ENCODE measurements around the gene POP5.

Gene POP5

GRCh38 chr12:120588948-120589930 is 8.0 kb upstream of the POP5 start:
- DNase-seq (ENCODE audit: low read depth), result no peak

- DNase-seq (ENCODE audit: low read depth), result no peak
Measured at GRCh38 chr12:120588371-120588770, 7.2 kb upstream of the POP5 start.

- no peak for DNase-seq (ENCODE audit: low read depth)
Measured at GRCh38 chr12:120586860-120587259, 5.7 kb upstream of the POP5 start.

- no peak for DNase-seq (ENCODE audit: low read depth)
Measured at GRCh38 chr12:120586206-120586605, 5.0 kb upstream of the POP5 start.

GRCh38 chr12:120584343-120585149 is 3.3 kb upstream of the POP5 start:
- DNase-seq (ENCODE audit: low read depth), result peak; percentile 14

- DNase-seq (ENCODE audit: low read depth), result peak; percentile 76
Measured at GRCh38 chr12:120583478-120584030, 2.4 kb upstream of the POP5 start.

- no peak for DNase-seq (ENCODE audit: low read depth)
Measured at GRCh38 chr12:120581998-120582397, 796 bp upstream of the POP5 start.

GRCh38 chr12:120579179-120579578 is 2.0 kb downstream of the POP5 start:
- no peak for DNase-seq (ENCODE audit: low read depth)

GRCh38 chr12:120574106-120574505 is 7.1 kb downstream of the POP5 start:
- no peak for DNase-seq (ENCODE audit: low read depth)

- no peak for DNase-seq (ENCODE audit: low read depth)
Measured at GRCh38 chr12:120573560-120573959, 7.6 kb downstream of the POP5 start.

- DNase-seq (ENCODE audit: low read depth), result no peak
Measured at GRCh38 chr12:120571299-120571698, 9.9 kb downstream of the POP5 start.

- no peak for DNase-seq (ENCODE audit: low read depth)
Measured at GRCh38 chr12:120563495-120563894, 17.7 kb downstream of the POP5 start.

- no peak for DNase-seq (ENCODE audit: low read depth)
Measured at GRCh38 chr12:120562906-120563305, 18.3 kb downstream of the POP5 start.

- DNase-seq (ENCODE audit: low read depth), result no peak
Measured at GRCh38 chr12:120557589-120557988, 23.6 kb downstream of the POP5 start.

- DNase-seq (ENCODE audit: low read depth), result no peak
Measured at GRCh38 chr12:120554678-120555077, 26.5 kb downstream of the POP5 start.

GRCh38 chr12:120546050-120546386 is 35.2 kb downstream of the POP5 start:
- no peak for DNase-seq (ENCODE audit: low read depth)

GRCh38 chr12:120544691-120545090 is 36.5 kb downstream of the POP5 start:
- DNase-seq (ENCODE audit: low read depth), result no peak

GRCh38 chr12:120542166-120542565 is 39.0 kb downstream of the POP5 start:
- no peak for DNase-seq (ENCODE audit: low read depth)

- no peak for DNase-seq (ENCODE audit: low read depth)
Measured at GRCh38 chr12:120540445-120540844, 40.8 kb downstream of the POP5 start.

- no peak for DNase-seq (ENCODE audit: low read depth)
Measured at GRCh38 chr12:120539303-120539702, 41.9 kb downstream of the POP5 start.

- no peak for DNase-seq (ENCODE audit: low read depth)
Measured at GRCh38 chr12:120538281-120539156, 42.7 kb downstream of the POP5 start.

GRCh38 chr12:120537856-120538220 is 43.4 kb downstream of the POP5 start:
- DNase-seq (ENCODE audit: low read depth), result no peak

Data from stimulated activated CD8-positive, alpha-beta memory T cell treated with anti-CD3 and anti-CD28 coated beads, Interleukin-7, amount 100 ng/mL, for 24 hours (primary cell).